Activated T-cell treated with anti-CD3 and anti-CD28 coated beads, Interleukin-2, amount 50 U/mL, for 1 hour (primary cell): Measurements from ENCODE around the gene LY6G6C.

Experiments
- DNase-seq: peaks from one replicate; pipeline ENCODE4 v3.0.0-alpha.2; 2020

The LY6G6C gene

GRCh38 chr6:31740397-31741223 is 19.1 kb upstream of the LY6G6C start:
- no peak for DNase-seq

- peak; percentile 92 for DNase-seq
These were observed 18.3 kb upstream of the LY6G6C start, which contains the start of gene MSH5 for GRCh38 chr6:31739639-31740396. MSH5 (plus strand) TSS chr6:31740005; CDS start chr6:31740467, 462 bp downstream.

GRCh38 chr6:31737991-31738979 is 16.7 kb upstream of the LY6G6C start:
- DNase-seq: peak; percentile 55

- DNase-seq: no peak
These were observed 15.9 kb upstream of the LY6G6C start for GRCh38 chr6:31737315-31737990.

- DNase-seq: no peak
These were observed 15.3 kb upstream of the LY6G6C start for GRCh38 chr6:31736768-31737314.

- peak; percentile 82 for DNase-seq
These were observed 14.6 kb upstream of the LY6G6C start, which contains the start of gene CLIC1 for GRCh38 chr6:31736021-31736767. CLIC1 (minus strand) TSS chr6:31736530; CDS start chr6:31736300, 230 bp downstream.

- peak; percentile 62 for DNase-seq
These were observed 13.4 kb upstream of the LY6G6C start for GRCh38 chr6:31734821-31735406.

- DNase-seq: no peak
These were observed 12.8 kb upstream of the LY6G6C start for GRCh38 chr6:31734247-31734820.

- DNase-seq: no peak
These were observed 12.2 kb upstream of the LY6G6C start for GRCh38 chr6:31733734-31734133.

- no peak for DNase-seq
These were observed 10.5 kb upstream of the LY6G6C start for GRCh38 chr6:31732029-31732428.

GRCh38 chr6:31730631-31731086 is 9.1 kb upstream of the LY6G6C start:
- DNase-seq: no peak

- peak; percentile 78 for DNase-seq
These were observed 8.6 kb upstream of the LY6G6C start for GRCh38 chr6:31729979-31730630.

- DNase-seq: peak; percentile 86
These were observed 8.0 kb upstream of the LY6G6C start for GRCh38 chr6:31729515-31729978.

GRCh38 chr6:31728767-31729514 is 7.4 kb upstream of the LY6G6C start, which contains the start of gene DDAH2:
DDAH2 (minus strand) TSS chr6:31729299; CDS start chr6:31729161, 138 bp downstream.
- DNase-seq: no peak

- no peak for DNase-seq
These were observed 6.4 kb upstream of the LY6G6C start for GRCh38 chr6:31727717-31728671.

- DNase-seq: no peak
These were observed 5.6 kb upstream of the LY6G6C start for GRCh38 chr6:31727034-31727716.
